ENCODE results near the gene KCNA3.

KCNA3 gene

GRCh38 chr1:110648417-110648816 lies 26.3 kb downstream of the KCNA3 start:
- Histone ChIP-seq H3K36me3 (replicated peaks; ENCODE audit: low read depth, low read length) (no peaks in the 10 kb centered on the region), H3K4me1 (ENCODE audit: low read length) (peaks cover 28% of the 10 kb centered on the region), H3K4me2 (ENCODE audit: low read length) (no peak overlapping the region), H3K9ac (ENCODE audit: low read length) (no peak overlapping the region), H4K20me1 (ENCODE audit: insufficient read depth, low read length) (no peaks in the 10 kb centered on the region), H3K9me3 (ENCODE audit: insufficient read depth, low read length) (no peaks in the 10 kb centered on the region), H3K79me2 (ENCODE audit: low read length) (no peaks in the 10 kb centered on the region), H3K27me3 (ENCODE audit: low read depth, low read length) (no peaks in the 10 kb centered on the region), H2AFZ (ENCODE audit: low read depth, low read length) (no peak overlapping the region), H3K4me3 (ENCODE audit: low read length) (no peak overlapping the region), H3K27ac (ENCODE audit: low read length) (no peak overlapping the region)
- TF ChIP-seq CTCF (IDR thresholded peaks at IDR 0.05; ENCODE audit: low read depth, low read length) (no peak), EZH2phosphoT487 (IDR thresholded peaks at IDR 0.05; ENCODE audit: low read depth) (no peak)

- Histone ChIP-seq H4K20me1 (ENCODE audit: insufficient read depth, low read length) (no peaks in the 10 kb centered on the region), H3K4me1 (ENCODE audit: low read length) (peaks cover 38% of the 10 kb centered on the region), H2AFZ (ENCODE audit: low read depth, low read length) (no peak overlapping the region), H3K4me2 (ENCODE audit: low read length) (no peak overlapping the region), H3K36me3 (replicated peaks; ENCODE audit: low read depth, low read length) (no peaks in the 10 kb centered on the region), H3K27me3 (ENCODE audit: low read depth, low read length) (no peaks in the 10 kb centered on the region), H3K79me2 (ENCODE audit: low read length) (0 out of 2 replicates have a peak, but pooled peaks cover 3% of the 10 kb centered on the region), H3K9me3 (ENCODE audit: insufficient read depth, low read length) (no peaks in the 10 kb centered on the region), H3K4me3 (ENCODE audit: low read length) (no peak overlapping the region), H3K27ac (ENCODE audit: low read length) (no peak overlapping the region), H3K9ac (ENCODE audit: low read length) (no peak overlapping the region)
- TF ChIP-seq EZH2phosphoT487 (IDR thresholded peaks at IDR 0.05; ENCODE audit: low read depth) (no peak), CTCF (IDR thresholded peaks at IDR 0.05; ENCODE audit: low read depth, low read length) (no peak)
These were observed 27.4 kb downstream of the KCNA3 start for GRCh38 chr1:110647254-110647891.

- Histone ChIP-seq H3K36me3 (replicated peaks; ENCODE audit: low read depth, low read length) (no peaks in the 10 kb centered on the region), H3K9me3 (ENCODE audit: insufficient read depth, low read length) (no peaks in the 10 kb centered on the region), H3K4me1 (ENCODE audit: low read length) (peaks cover 51% of the 10 kb centered on the region), H3K4me2 (ENCODE audit: low read length) (no peak overlapping the region), H2AFZ (ENCODE audit: low read depth, low read length) (no peak overlapping the region), H3K27me3 (ENCODE audit: low read depth, low read length) (no peaks in the 10 kb centered on the region), H3K27ac (ENCODE audit: low read length) (no peak overlapping the region), H3K4me3 (ENCODE audit: low read length) (no peak overlapping the region), H4K20me1 (ENCODE audit: insufficient read depth, low read length) (no peaks in the 10 kb centered on the region), H3K9ac (ENCODE audit: low read length) (no peak overlapping the region), H3K79me2 (ENCODE audit: low read length) (0 out of 2 replicates have a peak, but pooled peaks cover 3% of the 10 kb centered on the region)
- TF ChIP-seq CTCF (IDR thresholded peaks at IDR 0.05; ENCODE audit: low read depth, low read length): no peak
- TF ChIP-seq EZH2phosphoT487 (IDR thresholded peaks at IDR 0.05; ENCODE audit: low read depth): no peak
These were observed 28.7 kb downstream of the KCNA3 start for GRCh38 chr1:110645821-110646735.

- Histone ChIP-seq H3K27me3 (ENCODE audit: low read depth, low read length) (no peaks in the 10 kb centered on the region), H3K4me1 (ENCODE audit: low read length) (peaks cover 58% of the 10 kb centered on the region), H3K9me3 (ENCODE audit: insufficient read depth, low read length) (no peaks in the 10 kb centered on the region), H3K79me2 (ENCODE audit: low read length) (0 out of 2 replicates have a peak, but pooled peaks cover 3% of the 10 kb centered on the region), H3K4me2 (ENCODE audit: low read length) (no peak overlapping the region), H3K4me3 (ENCODE audit: low read length) (no peak overlapping the region), H3K36me3 (replicated peaks; ENCODE audit: low read depth, low read length) (no peaks in the 10 kb centered on the region), H4K20me1 (ENCODE audit: insufficient read depth, low read length) (no peaks in the 10 kb centered on the region), H2AFZ (ENCODE audit: low read depth, low read length) (no peak overlapping the region), H3K27ac (ENCODE audit: low read length) (no peak overlapping the region), H3K9ac (ENCODE audit: low read length) (no peak overlapping the region)
- TF ChIP-seq CTCF (IDR thresholded peaks at IDR 0.05; ENCODE audit: low read depth, low read length) (no peak), EZH2phosphoT487 (IDR thresholded peaks at IDR 0.05; ENCODE audit: low read depth) (no peak)
These were observed 29.5 kb downstream of the KCNA3 start for GRCh38 chr1:110645211-110645610.
